Globus pallidus (tissue), 1 donor: ENCODE measurements around the gene DLG5.
"Not testable (repeated sequence)": the region's sequence is repeated elsewhere in the genome, so short reads cannot be mapped to it uniquely, and the experiment has no call there.

Source experiments
- DNase-seq: peaks from one replicate; pipeline ENCODE4 v3.0.0-alpha.2; 2015; ENCODE audit warnings: low spot score

Gene DLG5

GRCh38 chr10:77768039-77768438 is 158.5 kb downstream of the DLG5 start:
- no peak for DNase-seq

DNA sequence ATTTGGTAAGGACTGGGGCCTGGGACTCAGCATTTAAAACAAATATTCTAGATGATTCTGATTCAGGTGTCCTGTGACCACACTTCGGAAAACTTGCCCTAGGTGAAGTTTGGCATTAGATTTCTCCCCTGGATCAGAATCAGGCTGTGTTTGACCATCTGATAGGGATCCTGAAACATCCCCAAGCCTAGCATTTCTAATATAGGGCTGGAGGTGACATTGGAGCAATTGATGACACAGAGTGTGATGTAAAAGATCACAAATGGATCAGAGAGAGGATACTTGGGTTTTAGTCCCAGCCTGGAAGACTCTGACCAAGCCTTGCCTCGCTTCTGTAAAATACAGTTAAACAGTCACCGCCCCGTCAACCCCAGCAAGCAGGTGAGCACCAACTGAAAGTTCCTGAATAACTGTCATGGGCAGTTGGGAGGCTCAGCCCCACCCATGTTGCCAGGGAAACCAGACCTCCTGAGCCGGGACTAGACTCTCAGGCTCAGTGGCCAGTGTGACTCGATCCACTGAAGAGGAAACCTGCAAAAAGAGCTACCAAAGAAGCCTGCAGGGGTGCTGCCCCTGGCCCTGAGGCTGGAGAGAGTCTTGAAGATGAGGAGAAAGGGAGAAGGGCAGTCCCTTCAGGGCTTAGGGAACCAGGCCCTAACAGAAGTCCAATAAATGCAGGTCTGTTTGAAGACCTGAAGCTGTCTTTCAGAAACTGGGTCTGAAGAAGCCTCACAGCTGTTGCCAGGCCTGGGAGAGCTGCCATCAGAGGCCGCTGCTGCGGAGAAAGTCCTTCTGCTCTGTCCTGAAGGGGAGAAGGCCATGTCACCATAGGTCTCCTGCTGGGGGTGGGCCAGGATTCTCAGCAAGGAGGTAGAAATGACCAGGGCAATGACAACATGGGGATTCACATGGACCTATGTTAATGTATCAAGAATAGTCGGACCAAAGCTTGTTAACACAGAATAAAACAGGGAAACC is 162.8 kb downstream of the DLG5 start:
- DNase-seq, result no peak

GRCh38 chr10:77758406-77758805 is 168.1 kb downstream of the DLG5 start:
- DNase-seq, result not testable (repeated sequence)

DNA sequence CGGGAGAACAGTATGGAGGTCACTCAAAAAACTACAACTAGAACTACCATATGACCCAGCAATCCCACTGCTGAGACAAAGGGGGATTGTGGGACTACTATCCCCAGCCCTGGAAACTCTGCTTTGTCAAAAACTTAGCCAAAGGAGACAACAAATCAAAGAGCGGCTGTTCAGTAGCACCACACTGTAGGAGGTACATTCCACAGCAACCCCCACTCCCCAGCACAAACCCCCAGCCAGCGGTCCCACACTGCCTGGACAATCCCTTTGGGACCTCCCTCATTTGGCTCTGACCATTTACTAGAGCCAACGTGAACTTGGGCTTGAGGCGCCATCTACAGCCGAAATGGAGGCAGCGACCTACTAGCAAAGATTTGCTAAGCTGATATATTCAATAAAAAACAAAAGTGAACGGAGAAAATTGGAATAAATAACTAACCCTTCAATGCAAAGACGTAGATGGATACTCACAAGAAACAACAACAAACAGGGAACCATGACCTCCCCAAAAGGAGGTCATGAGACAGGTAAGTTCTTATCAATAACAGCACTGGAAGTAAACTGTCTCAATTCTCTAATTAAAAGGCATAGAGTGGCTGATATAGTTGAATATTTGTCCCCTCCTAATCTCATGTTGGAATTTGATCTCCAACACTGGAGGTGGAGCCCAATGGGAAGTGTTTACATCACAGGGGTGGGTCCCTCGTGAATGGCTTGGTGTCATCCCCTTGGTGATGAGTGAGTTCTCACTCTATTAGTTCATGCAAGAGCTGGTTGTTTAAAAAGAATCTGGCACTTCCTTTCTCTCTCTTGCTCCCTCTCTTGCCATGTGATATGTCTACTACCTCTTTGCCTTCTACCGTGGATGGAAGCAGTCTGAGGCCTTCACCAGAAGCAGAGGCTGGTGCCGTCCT is 170.0 kb downstream of the DLG5 start:
- peak; percentile 11 for DNase-seq

DNA sequence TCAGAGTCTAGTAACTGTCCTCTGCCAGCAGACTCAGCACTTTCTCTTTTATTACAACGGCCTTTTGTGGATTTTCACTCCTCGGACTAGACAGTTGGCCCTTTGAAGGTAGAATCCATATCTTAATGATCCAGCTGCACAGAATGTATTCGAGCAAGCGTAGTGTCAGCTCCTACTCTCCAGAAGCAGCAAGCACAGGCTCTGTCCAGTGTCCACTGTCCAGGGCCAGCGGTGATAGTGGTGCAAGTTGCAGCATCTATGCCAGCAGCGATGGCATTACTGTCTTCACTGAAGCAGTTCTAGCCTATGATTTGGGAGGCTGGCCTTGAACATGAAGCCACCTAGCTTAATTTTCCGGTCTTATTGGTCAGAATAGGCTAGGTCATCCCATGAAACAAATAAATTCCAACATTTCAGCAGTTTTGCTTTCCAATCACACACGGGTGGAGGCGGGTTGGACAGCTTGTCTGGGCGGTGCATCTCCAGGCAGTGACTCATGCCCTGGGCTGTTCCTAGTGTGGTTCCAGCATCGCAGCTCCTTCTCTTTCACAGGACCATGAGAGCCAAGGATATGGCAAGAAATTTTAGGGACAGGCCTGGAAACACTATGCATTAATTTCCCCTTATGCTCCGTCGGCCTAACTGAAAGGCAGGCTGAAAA is 180.4 kb downstream of the DLG5 start:
- no peak for DNase-seq

GRCh38 chr10:77744245-77744644 is 182.3 kb downstream of the DLG5 start:
- DNase-seq, result no peak

- no peak for DNase-seq
Measured at GRCh38 chr10:77742172-77742571, 184.4 kb downstream of the DLG5 start.

- DNase-seq, result no peak
Measured at GRCh38 chr10:77741746-77742145, 184.8 kb downstream of the DLG5 start.
